OCI-LY1 (cell line): ENCODE results near the gene RANBP2.
"Not testable (repeated sequence)": the region's sequence is repeated elsewhere in the genome, so short reads cannot be mapped to it uniquely, and the experiment has no call there.

Experiments used
- EZH2 ChIP-seq: fragments of 200-600 bp; sonication (generic), shearing (Covaris generic); IDR thresholded peaks from 2 replicates; pipeline ENCODE4 v1.8.0; 2017; ENCODE audit warnings: borderline replicate concordance, mixed run types, mild to moderate bottlenecking, antibody characterized with exemption, low read length, moderate library complexity, mixed read lengths
- TF ChIP-seq, protein P1 (sequence below): fragments of 200-600 bp; sonication (generic), shearing (Covaris generic); IDR thresholded peaks from 2 replicates; pipeline ENCODE4 v1.5.1; 2017; ENCODE audit warnings: mild to moderate bottlenecking, antibody characterized with exemption, low read length, moderate library complexity, mixed read lengths

DNA sequence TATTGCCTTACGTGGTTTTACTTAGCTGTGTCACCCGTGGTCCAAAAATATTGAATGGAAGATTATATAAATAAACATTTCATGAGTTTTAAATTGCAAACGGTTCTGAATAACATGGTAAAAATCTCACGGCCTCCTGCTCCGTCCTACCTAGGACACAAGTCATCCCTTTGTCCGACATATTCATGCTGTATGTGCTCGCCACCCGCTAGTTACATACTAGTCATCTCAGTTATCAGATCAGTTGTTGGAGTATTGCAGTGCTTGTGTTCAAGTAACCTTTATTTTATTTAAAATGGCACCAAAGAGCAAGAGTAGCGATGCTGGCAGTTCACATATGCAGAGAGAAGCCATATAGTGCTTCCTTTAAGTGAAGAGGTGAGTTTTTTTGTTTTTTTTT, 6.8 kb downstream of the RANBP2 start:
- TF ChIP-seq, protein P1, sequence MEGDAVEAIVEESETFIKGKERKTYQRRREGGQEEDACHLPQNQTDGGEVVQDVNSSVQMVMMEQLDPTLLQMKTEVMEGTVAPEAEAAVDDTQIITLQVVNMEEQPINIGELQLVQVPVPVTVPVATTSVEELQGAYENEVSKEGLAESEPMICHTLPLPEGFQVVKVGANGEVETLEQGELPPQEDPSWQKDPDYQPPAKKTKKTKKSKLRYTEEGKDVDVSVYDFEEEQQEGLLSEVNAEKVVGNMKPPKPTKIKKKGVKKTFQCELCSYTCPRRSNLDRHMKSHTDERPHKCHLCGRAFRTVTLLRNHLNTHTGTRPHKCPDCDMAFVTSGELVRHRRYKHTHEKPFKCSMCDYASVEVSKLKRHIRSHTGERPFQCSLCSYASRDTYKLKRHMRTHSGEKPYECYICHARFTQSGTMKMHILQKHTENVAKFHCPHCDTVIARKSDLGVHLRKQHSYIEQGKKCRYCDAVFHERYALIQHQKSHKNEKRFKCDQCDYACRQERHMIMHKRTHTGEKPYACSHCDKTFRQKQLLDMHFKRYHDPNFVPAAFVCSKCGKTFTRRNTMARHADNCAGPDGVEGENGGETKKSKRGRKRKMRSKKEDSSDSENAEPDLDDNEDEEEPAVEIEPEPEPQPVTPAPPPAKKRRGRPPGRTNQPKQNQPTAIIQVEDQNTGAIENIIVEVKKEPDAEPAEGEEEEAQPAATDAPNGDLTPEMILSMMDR: not testable (repeated sequence)
- TF ChIP-seq EZH2: not testable (repeated sequence)
